GM12801 (cell line): ENCODE data around the gene COX5A.

Experiments used
- TF ChIP-seq, protein P1 (sequence below): IDR thresholded peaks from one replicate; pipeline ENCODE4 v1.5.1; 2011; ENCODE audit warnings: control low read depth; ENCODE audit not compliant: insufficient read length; ENCODE audit errors: extremely low read depth

COX5A gene

DNA sequence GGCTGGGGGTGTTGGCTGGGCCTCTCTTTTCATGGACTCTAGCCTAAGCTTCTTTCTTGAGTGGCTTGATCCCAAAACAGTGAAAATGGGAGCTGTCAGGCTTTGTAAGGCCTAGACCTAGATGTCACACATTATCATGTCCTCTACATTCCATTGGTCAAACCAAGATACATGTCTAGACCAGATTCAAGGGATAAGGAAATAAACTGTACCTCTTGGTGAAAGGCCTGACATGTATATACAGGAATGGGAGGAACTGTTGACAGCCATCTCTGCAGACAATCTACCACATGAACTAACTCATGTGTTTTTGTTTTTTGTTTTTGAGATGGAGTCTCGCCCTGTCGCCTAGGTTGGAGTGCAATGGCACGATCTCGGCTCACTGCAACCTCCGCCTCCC lies 29.8 kb upstream of the COX5A start:
- TF ChIP-seq, protein P1, sequence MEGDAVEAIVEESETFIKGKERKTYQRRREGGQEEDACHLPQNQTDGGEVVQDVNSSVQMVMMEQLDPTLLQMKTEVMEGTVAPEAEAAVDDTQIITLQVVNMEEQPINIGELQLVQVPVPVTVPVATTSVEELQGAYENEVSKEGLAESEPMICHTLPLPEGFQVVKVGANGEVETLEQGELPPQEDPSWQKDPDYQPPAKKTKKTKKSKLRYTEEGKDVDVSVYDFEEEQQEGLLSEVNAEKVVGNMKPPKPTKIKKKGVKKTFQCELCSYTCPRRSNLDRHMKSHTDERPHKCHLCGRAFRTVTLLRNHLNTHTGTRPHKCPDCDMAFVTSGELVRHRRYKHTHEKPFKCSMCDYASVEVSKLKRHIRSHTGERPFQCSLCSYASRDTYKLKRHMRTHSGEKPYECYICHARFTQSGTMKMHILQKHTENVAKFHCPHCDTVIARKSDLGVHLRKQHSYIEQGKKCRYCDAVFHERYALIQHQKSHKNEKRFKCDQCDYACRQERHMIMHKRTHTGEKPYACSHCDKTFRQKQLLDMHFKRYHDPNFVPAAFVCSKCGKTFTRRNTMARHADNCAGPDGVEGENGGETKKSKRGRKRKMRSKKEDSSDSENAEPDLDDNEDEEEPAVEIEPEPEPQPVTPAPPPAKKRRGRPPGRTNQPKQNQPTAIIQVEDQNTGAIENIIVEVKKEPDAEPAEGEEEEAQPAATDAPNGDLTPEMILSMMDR: no peak

DNA sequence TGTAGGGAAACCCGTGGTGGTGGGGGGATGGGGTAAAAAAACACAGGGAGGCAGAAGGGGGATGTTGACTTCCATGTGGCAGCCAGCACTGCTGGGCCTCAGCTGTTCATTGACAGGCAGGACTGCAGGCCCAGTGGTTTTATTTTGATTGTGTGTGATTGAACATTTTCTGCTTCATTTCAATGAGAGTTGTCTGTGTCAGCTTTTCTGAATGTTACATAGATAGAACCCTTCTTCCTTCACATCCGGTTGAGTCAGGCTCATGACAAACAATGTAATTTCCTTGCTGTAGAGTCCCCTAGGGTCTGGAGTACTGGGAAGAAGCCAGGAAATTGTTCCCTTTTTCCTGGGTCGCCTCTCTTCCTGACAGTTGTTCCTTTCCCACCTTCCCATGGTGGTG lies 26.9 kb upstream of the COX5A start:
- TF ChIP-seq, protein P1: no peak

DNA sequence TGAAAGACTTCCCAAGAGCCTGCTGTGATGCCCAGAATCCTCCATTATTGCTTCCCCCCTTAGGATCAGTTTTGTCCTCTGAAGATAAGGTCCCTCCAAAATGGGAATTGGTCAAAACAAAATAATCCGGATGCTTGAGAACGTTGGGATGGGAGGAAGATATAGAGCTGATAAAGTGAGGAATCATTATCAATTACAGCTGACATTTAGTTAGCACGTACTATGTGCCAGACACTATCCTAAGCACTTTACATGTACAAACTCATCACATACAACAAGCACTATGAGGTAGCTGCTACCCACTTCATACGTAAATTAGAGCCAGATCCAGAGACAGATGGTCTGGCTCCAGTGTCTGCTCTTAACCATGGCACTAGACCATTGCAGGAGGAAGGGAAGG lies 25.3 kb upstream of the COX5A start:
- TF ChIP-seq, protein P1: no peak

DNA sequence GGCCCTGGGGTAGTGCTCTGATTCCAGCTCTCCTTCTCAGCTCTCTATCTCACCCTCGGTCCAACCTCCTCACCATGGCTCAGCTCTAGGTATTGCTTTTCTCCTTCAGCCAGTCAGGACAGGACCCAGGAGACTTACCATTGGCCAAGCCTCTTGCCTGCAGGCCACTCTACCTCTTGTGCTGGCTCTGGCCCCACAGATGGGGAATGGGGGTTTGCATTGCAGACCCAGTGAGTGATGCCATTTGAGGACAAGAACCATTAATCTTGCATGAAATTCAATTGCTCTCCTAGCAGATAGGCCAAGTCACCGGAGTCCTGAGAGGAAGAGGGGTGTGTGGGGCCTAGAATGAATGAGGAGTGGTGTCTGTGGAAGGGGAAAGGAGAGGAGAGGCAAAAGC lies 24.8 kb upstream of the COX5A start:
- TF ChIP-seq, protein P1: no peak

DNA sequence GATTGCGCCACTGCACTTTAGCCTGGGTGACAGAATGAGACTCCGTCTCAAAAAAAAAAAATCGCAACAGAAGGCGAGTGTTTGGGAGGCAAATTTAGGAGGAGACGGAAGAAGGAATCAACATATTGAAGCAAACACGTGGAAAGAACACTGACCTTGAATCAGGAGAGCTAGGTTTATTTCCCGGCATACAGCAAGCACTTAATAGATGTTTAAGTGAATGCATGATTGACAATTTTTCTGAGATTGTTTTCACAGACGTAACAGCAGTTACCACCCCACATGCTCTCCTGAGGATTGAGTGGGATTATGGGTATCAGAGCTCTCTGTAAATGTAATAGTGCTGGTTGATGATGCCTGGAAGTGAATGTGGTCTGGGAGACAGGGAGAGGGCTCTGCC lies 24.3 kb upstream of the COX5A start:
- TF ChIP-seq, protein P1: no peak

DNA sequence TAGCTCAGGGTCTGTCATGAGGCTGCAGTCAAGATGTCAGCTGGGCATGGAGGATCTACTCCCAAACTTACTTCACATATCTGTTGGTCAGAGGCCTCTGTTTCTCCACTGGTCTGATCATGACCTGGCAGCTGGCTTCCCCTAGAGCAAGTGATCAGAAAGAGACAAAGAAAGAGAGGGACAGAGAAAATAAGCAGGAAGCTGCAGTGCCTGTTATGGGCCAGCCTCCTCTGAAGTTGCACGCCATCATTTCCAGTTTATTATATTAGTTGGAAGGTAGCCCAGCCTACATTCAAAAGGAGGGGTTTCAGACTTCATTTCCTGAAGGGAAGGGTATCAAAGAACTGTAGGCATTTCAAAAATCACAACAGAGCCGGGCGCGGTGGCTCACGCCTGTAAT lies 23.7 kb upstream of the COX5A start:
- TF ChIP-seq, protein P1: no peak

DNA sequence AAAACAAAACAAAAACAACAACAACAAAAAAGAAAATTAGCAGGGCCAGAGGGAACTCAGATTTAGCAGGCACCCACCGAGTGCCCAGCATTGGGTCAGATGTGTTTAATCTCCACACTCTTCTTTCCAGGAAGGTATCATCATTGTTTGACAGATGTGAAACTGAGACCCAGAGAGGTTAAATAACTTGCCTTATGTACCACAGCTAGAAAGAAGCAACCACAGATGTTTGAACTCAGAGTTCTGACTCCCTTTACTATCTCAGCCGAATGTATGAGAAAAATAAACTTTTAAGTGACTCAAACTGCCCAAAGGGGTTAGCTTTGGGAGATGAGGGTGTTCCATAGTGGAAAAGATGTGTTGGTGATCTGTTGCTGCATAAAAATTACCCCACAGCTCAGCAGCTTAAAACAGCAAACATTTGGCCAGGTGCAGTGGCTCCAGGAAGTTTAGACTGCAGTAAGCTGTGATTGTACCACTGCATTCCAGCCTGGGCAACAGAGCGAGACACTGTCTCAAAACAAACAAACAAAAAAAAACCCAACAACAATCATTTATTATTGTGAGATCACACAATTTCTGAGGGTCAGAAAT lies 23.2 kb upstream of the COX5A start:
- TF ChIP-seq, protein P1: no peak
